HG03460 (cell line): Measurements from ENCODE around the gene DDX10.
"Not testable (repeated sequence)": the region's sequence is repeated elsewhere in the genome, so short reads cannot be mapped to it uniquely, and the experiment has no call there.

Experiments
- ATAC-seq: cut with Tn5 transposase; IDR thresholded peaks from one replicate; pipeline ENCODE4 v1.9.1; 2021; ENCODE audit not compliant: unreplicated experiment

The DDX10 gene

DNA sequence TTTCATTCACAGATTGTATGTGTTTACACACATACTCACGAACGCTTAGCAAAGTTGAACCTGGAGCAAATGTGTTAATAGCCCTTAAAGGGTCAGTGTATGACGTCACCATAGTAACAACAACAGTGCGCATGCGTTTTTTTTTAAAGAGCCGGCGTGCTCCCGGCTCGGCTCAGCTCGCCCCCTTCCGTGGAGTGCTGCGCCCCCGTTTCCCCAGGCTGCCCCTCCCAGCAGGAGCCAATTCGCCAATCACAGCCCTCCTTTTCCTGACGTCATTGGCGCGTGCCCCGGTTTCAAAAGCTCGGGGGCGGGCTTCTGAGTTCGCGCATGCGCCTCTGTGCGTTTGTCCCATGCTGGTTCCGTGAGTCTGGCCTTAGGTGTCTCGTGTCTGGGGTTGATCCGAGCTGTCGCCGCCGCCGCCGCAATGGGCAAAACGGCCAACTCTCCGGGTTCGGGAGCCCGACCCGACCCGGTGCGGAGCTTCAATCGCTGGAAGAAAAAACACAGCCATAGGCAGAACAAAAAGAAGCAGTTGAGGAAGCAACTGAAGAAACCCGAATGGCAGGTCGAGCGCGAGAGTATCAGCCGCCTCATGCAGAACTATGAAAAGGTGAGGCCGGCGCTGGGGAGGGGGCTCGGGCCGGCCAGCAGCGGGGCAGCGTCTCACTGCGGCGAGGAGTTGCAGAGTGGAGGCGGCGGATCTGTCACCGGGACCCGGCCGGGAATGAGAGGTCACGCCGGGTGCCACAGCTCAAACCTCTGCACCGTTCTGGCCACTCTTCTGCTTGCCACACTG lies at the start of gene DDX10:
Gene DDX10, plus strand, starts transcription at position 340 of the 796 bp plus-strand sequence. Its CDS starts 85 bp downstream, at position 425.
- ATAC-seq: peak; percentile 82

- no peak for ATAC-seq
Measured at GRCh38 chr11:108616549-108616948, 48.3 kb upstream of the DDX10 start.

- ATAC-seq: no peak
Measured at GRCh38 chr11:108617055-108617454, 47.8 kb upstream of the DDX10 start.

- ATAC-seq: no peak
Measured at GRCh38 chr11:108618529-108618928, 46.3 kb upstream of the DDX10 start.

- peak; percentile 90 for ATAC-seq
Measured at GRCh38 chr11:108620958-108621772, 43.7 kb upstream of the DDX10 start.

DNA sequence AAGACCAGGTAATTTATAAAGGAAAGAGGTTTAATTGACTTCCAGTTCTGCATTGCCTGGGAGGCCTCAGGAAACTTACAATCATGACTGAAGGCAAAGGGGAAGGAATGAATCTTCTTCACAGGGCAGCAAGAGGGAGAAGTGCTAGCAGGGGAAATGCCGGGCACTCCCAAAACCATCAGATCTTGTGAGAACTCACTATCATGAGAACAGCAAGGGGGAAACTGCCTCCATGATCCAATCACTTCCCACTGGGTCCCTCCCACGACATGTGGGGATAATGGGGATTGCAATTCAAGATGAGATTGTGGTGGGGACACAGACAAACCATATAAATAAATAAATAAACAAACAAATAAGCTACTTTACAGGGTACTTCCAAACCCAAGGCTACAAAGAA lies 42.5 kb upstream of the DDX10 start:
- no peak for ATAC-seq

- no peak for ATAC-seq
Measured at GRCh38 chr11:108624196-108624925, 40.5 kb upstream of the DDX10 start.

- ATAC-seq: no peak
Measured at GRCh38 chr11:108628326-108628725, 36.5 kb upstream of the DDX10 start.

- ATAC-seq: no peak
Measured at GRCh38 chr11:108628812-108629211, 36.1 kb upstream of the DDX10 start.

DNA sequence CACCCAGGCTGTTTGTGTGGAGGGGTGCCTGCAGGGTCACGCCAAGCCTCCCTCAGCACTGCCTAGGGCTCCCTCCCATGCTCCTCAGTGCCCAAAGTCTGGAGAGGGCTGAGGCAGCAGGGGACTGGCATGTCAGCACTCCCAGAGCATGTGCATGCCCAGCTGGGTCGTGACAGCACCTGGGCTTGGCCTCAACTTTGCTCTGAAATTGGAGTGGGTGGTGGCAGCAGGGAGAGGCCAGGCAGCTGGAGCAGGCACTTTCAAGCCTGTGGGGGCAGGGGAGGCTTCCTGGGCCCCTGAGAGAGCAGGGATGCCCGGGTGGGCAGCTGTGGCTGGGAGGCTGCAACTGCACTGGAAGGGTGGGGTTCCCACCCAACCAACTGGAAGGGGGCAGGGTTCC lies 35.6 kb upstream of the DDX10 start:
- ATAC-seq: no peak

DNA sequence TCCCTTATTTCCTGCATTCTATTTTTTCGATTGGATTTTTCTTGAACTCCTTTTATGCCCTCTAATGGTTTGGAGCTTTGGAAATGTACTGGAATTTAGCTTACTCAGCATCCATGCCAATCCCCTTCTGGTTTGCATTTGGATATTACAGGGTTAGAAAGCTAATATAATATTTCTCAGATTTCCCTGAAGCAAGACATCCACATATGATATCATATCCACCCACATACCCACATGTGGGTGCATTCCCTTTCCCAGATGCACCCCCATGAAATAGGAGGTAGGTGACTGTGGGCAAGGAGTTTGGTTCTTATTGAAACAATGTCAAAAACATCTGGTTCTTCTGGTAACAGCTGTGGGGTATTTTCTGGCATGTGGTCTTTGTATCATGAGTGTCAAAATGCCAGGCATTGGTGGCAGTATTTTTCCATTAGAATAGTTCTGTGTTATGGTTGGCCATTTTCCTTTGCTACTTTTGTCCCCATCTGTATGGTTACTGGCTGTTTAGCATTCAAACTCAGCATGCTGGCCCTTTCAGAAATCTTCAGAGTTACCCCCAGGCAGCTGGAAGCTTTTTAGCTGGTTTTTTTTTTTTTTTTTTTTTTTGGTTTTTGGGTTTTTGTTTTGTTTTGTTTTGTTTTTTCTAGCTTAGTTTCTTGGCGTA lies 32.7 kb upstream of the DDX10 start:
- ATAC-seq: no peak

GRCh38 chr11:108635106-108635505 lies 29.8 kb upstream of the DDX10 start:
- no peak for ATAC-seq

DNA sequence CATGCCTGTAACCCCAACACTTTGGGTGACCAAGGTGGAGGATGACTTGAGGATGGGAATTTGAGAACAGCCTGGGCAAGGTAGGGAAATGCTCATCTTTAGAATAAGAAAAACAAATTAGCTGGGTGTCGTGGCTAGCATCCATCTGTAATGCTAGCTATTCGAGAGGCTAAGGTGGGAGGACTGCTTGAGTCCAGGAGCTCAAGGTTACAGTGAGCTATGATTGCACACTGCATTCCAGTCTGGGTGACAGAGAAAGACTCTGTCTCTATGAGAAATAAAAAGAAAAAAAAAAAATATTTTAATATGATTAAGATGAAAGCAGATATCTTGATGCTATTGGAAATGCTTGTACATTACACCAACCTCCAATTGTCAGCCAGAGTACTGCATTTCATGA lies 28.6 kb upstream of the DDX10 start:
- no peak for ATAC-seq

- ATAC-seq: no peak
Measured at GRCh38 chr11:108639146-108639545, 25.7 kb upstream of the DDX10 start.

- not testable (repeated sequence) for ATAC-seq
Measured at GRCh38 chr11:108641752-108642151, 23.1 kb upstream of the DDX10 start.

DNA sequence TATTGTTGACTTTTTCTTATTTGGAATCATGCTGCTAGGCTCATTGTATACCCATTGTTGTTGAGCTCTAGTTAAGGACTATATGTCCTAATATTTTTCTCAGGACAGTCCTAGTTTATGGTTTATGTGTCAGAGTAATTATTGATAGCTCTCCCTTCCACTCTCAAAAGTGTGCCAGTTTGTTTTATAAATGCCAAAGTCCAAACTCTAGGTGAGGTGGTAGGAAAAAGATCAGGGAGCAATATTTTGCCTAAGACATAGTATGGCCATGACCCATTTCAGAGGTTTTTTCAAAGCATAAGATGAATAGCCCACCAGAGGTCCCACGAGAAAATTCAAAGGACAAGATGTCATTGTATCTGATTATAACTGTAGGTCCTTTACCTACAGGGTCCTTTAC lies 20.9 kb upstream of the DDX10 start:
- no peak for ATAC-seq

GRCh38 chr11:108645970-108646369 lies 18.9 kb upstream of the DDX10 start:
- ATAC-seq: no peak

- ATAC-seq: no peak
Measured at GRCh38 chr11:108647387-108647700, 17.5 kb upstream of the DDX10 start.

GRCh38 chr11:108647701-108648527 lies 17.0 kb upstream of the DDX10 start:
- ATAC-seq: peak; percentile 94

- ATAC-seq: no peak
Measured at GRCh38 chr11:108648528-108648885, 16.4 kb upstream of the DDX10 start.
